PC-9 (cell line): Measurements from ENCODE around the gene ZSCAN21. TPM values are rescaled to one million over a fixed set of nuclear protein-coding genes. Genes with fewer than 3 reads are reported as not detected.

Experiments
- BruUV-seq: library from RNA; stranded (reverse); fragments of 400-500 nt; replicated peaks from 2 replicates; lab custom pipeline; 2021; lab: Mats Ljungman, UMichigan
- CTCF ChIA-PET: fragments of 300-600 bp; sonication (Branson Sonifier 250); formaldehyde crosslinking; loops from one replicate; lab custom pipeline; 2022; ENCODE audit warnings: antibody characterized with exemption; lab: Charles Lee
- POLR2A ChIA-PET: fragments of 300-600 bp; sonication (Branson Sonifier 250); formaldehyde crosslinking; loops from one replicate; lab custom pipeline; 2022; ENCODE audit warnings: antibody characterized with exemption; ENCODE audit not compliant: unreplicated experiment; lab: Charles Lee
- DNase-seq, 2 experiments: peaks; one replicate each; pipeline versions ENCODE4 v3.0.0 to v3.0.0-alpha.2; 2015 to 2022; ENCODE audit warnings: mixed read lengths in 1 of 2
- H2AFZ ChIP-seq: fragments of 200-600 bp; sonication (generic); 2 replicates; pipeline ENCODE4 v1.8.1; 2017; ENCODE audit warnings: antibody characterized with exemption
- H3F3A ChIP-seq: fragments of 200-600 bp; sonication (generic); 2 replicates; pipeline ENCODE4 v1.8.1; 2017; ENCODE audit warnings: antibody characterized with exemption, mild to moderate bottlenecking, low read depth; ENCODE audit not compliant: insufficient read depth
- H3K27ac ChIP-seq: fragments of 200-600 bp; sonication (generic); 2 replicates; pipeline ENCODE4 v1.6.1; 2016; ENCODE audit warnings: mixed run types
- H3K27me3 ChIP-seq: fragments of 200-600 bp; sonication (generic); 2 replicates; pipeline ENCODE4 v1.6.1; 2016; ENCODE audit warnings: low read depth, mixed run types; ENCODE audit not compliant: insufficient read depth
- H3K36me3 ChIP-seq: fragments of 200-600 bp; sonication (generic); 2 replicates; pipeline ENCODE4 v1.6.1; 2016; ENCODE audit warnings: low read depth, mixed run types
- H3K4me1 ChIP-seq: fragments of 200-600 bp; sonication (generic); replicated peaks from 2 replicates; pipeline ENCODE4 v1.6.1; 2016; ENCODE audit warnings: mixed run types; ENCODE audit not compliant: insufficient read depth
- H3K4me2 ChIP-seq: fragments of 200-600 bp; sonication (generic); 2 replicates; pipeline ENCODE4 v1.6.1; 2017; ENCODE audit warnings: mixed run types
- H3K4me3 ChIP-seq: fragments of 200-600 bp; sonication (generic); 2 replicates; pipeline ENCODE4 v1.6.1; 2016; ENCODE audit warnings: mixed run types
- H3K79me2 ChIP-seq: fragments of 200-600 bp; sonication (generic); 2 replicates; pipeline ENCODE4 v1.6.1; 2017; ENCODE audit warnings: low read depth, mixed run types
- H3K9me2 ChIP-seq: fragments of 200-600 bp; sonication (generic); 2 replicates; pipeline ENCODE4 v1.8.1; 2017; ENCODE audit warnings: mild to moderate bottlenecking; ENCODE audit not compliant: insufficient read depth
- H3K9me3 ChIP-seq: fragments of 200-600 bp; sonication (generic); 2 replicates; pipeline ENCODE4 v1.8.1; 2016; ENCODE audit warnings: low read depth; ENCODE audit not compliant: insufficient read depth
- H4K20me1 ChIP-seq: fragments of 200-600 bp; sonication (generic); 2 replicates; pipeline ENCODE4 v1.8.1; 2017; ENCODE audit not compliant: insufficient read depth
- EZH2 ChIP-seq: fragments of 200-600 bp; sonication (generic); IDR thresholded peaks from 2 replicates; pipeline ENCODE4 v1.8.0; 2017; ENCODE audit warnings: antibody characterized with exemption, low read depth
- intact Hi-C: fragments of 100-400 bp; cut with micrococcal nuclease; formaldehyde crosslinking; loops from one replicate; pipeline ENCODE4 v1.10.0; 2022; ENCODE audit not compliant: unreplicated experiment
- total RNA-seq: library from RNA; stranded (reverse); gene quantifications from 2 replicates; pipeline ENCODE4 v1.2.3, GENCODE V29; 2021
- TF ChIP-seq, protein P1 (sequence below): fragments of 200-600 bp; sonication (generic); conservative IDR thresholded peaks from 2 replicates; pipeline ENCODE4 v1.6.1; 2017; ENCODE audit warnings: mixed run types, antibody characterized with exemption, mild to moderate bottlenecking, moderate library complexity

Gene ZSCAN21
- total RNA-seq, 1 experiment from 2014 or later: 8.9 TPM

DNA sequence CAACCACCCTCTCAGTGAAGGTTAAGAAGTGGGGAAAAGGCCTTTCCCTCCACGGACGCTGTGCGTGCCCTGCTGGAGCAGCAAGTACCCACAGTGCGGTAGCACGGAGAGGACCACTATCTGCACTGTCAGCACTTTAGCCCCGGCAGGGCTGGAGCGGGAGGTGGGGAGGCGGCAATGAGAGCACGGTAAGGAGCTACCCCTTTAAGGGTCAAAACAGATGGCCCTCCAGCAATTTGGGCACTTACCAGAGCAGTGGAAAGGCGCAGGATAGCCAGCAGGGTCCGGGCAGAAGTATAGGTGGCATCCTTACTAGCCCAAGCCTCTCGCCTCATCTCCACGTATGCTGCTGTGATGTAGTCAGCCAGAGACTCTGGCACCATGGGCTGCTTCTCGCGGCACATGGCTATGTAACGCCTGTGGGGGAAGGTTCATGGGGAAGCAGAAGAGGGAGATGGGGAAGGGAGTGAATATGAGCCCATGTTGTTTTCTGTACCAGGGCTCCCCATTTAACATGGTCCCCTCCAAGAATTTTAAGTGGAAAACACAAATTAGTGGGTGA lies 44.4 kb downstream of the ZSCAN21 start:
- Histone ChIP-seq H3K79me2 (peaks cover 32% of the 10 kb centered on the region), H3K9me2 (no peaks in the 10 kb centered on the region), H3K4me2 (no peak overlapping the region), H4K20me1 (peaks cover 22% of the 10 kb centered on the region; the same call in 1 of the 2 replicates), H3K4me1 (peaks cover 13% of the 10 kb centered on the region; the same call in 1 of the 2 replicates), H3K4me3 (no peak overlapping the region), H3K36me3 (peaks cover 42% of the 10 kb centered on the region), H3K9me3 (no peaks in the 10 kb centered on the region), H3K27ac (no peak overlapping the region), H2AFZ (no peak overlapping the region), H3F3A (peaks cover 96% of the 10 kb centered on the region), H3K27me3 (no peaks in the 10 kb centered on the region)
- intact Hi-C loops: no loop called here
- CTCF ChIA-PET: no interaction called here
- TF ChIP-seq, protein P1, sequence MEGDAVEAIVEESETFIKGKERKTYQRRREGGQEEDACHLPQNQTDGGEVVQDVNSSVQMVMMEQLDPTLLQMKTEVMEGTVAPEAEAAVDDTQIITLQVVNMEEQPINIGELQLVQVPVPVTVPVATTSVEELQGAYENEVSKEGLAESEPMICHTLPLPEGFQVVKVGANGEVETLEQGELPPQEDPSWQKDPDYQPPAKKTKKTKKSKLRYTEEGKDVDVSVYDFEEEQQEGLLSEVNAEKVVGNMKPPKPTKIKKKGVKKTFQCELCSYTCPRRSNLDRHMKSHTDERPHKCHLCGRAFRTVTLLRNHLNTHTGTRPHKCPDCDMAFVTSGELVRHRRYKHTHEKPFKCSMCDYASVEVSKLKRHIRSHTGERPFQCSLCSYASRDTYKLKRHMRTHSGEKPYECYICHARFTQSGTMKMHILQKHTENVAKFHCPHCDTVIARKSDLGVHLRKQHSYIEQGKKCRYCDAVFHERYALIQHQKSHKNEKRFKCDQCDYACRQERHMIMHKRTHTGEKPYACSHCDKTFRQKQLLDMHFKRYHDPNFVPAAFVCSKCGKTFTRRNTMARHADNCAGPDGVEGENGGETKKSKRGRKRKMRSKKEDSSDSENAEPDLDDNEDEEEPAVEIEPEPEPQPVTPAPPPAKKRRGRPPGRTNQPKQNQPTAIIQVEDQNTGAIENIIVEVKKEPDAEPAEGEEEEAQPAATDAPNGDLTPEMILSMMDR: no peak
- BruUV-seq: no TSS peak
- DNase-seq: no peak
- POLR2A ChIA-PET: no interaction called here

DNA sequence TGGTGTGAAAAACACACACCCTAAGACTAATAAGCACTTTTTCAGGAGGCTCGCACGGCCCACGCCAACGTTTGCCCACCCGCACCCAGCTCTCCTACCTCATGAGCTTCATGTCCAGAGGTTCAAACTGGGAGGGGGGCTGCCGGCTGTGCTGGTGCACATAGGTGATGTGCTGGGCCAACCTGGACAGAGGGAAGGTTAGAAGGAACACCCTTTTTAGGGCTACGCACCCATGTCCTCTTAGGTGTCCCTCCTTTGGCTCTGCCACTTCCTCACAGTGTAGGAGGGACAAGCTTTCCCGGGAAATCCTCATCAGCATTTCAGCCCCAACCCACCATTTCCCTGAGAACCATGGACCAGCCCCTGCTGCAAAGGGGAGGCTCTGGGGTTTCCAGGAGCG lies 45.7 kb downstream of the ZSCAN21 start:
- H3K27ac ChIP-seq: no peak overlapping the region
- H3K4me1 ChIP-seq: peaks cover 12% of the 10 kb centered on the region; the same call in 1 of the 2 replicates
- intact Hi-C loops: no loop called here
- no peaks in the 10 kb centered on the region for H3K9me2 ChIP-seq
- TF ChIP-seq EZH2: no peak
- TF ChIP-seq, protein P1: no peak
- peaks cover 52% of the 10 kb centered on the region for H3K36me3 ChIP-seq
- DNase-seq: no peak
- no peak overlapping the region for H3K4me3 ChIP-seq
- H2AFZ ChIP-seq: no peak overlapping the region
- H3K4me2 ChIP-seq: no peak overlapping the region
- BruUV-seq: no TSS peak
- H3K79me2 ChIP-seq: peaks cover 38% of the 10 kb centered on the region
- CTCF ChIA-PET: no interaction called here
- no peaks in the 10 kb centered on the region for H3K27me3 ChIP-seq
- POLR2A ChIA-PET: interaction anchor here (0.6 kb wide), 2 partner anchors 25 to 31 kb away, joined by 3 to 4 read pairs; no protein-coding TSS in a partner anchor
- H3F3A ChIP-seq: peaks cover 96% of the 10 kb centered on the region
- no peaks in the 10 kb centered on the region for H3K9me3 ChIP-seq
- H4K20me1 ChIP-seq: peaks cover 22% of the 10 kb centered on the region; the same call in 1 of the 2 replicates

DNA sequence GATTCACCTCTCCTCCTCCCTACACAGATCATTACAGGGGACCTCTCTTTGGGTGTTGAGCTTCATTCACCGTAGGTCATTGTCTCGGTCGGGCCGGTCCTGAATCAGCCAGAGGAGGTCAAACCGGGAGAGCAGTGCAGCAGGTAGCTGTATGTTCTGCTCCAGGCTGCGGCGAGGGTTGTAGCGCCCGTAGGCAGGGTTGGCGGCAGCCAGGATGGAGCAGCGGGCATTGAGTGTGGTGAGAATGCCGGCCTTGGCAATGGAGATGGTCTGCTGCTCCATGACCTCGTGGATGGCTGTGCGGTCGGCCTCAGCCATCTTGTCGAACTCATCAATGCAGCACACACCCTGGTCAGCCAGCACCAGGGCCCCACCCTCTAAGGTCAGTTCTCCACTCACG lies 46.1 kb downstream of the ZSCAN21 start:
- Histone ChIP-seq H3K9me2 (no peaks in the 10 kb centered on the region), H3F3A (peaks cover 92% of the 10 kb centered on the region), H3K4me3 (no peak overlapping the region), H3K27me3 (no peaks in the 10 kb centered on the region), H4K20me1 (peaks cover 22% of the 10 kb centered on the region; the same call in 1 of the 2 replicates), H2AFZ (no peak overlapping the region), H3K27ac (no peak overlapping the region), H3K79me2 (peaks cover 39% of the 10 kb centered on the region), H3K4me1 (peaks cover 12% of the 10 kb centered on the region; the same call in 1 of the 2 replicates), H3K36me3 (peaks cover 52% of the 10 kb centered on the region), H3K4me2 (no peak overlapping the region), H3K9me3 (no peaks in the 10 kb centered on the region)
- DNase-seq: no peak
- ChIA-PET CTCF (no interaction called here), POLR2A (no interaction called here)
- intact Hi-C loops: no loop called here
- no peak for TF ChIP-seq EZH2
- TF ChIP-seq, protein P1: no peak
- no TSS peak for BruUV-seq
